GM23248 (cell line): ENCODE measurements around the gene CFAP20. TPM values are rescaled to one million over a fixed set of nuclear protein-coding genes. Genes with fewer than 3 reads are reported as not detected.
A peak's percentile ranks its signal among the peaks of the same experiment; 100 is the strongest.

Experiments used
- DNase-seq: peaks from one replicate; pipeline ENCODE4 v3.0.0-alpha.2; 2015
- H2AFZ ChIP-seq: fragments of 200-600 bp; sonication (generic); 2 replicates; pipeline ENCODE4 v1.6.1; 2016; ENCODE audit warnings: antibody characterized with exemption
- H3F3A ChIP-seq: fragments of 200-600 bp; sonication (generic); 2 replicates; pipeline ENCODE4 v1.6.1; 2016; ENCODE audit warnings: mild to moderate bottlenecking, antibody characterized with exemption, mixed run types; ENCODE audit not compliant: insufficient read depth
- H3K27ac ChIP-seq: fragments of 200-600 bp; sonication (generic); 2 replicates; pipeline ENCODE4 v1.5.1; 2016; ENCODE audit warnings: mild to moderate bottlenecking
- H3K27me3 ChIP-seq: fragments of 200-600 bp; sonication (generic); replicated peaks from 2 replicates; pipeline ENCODE4 v1.6.1; 2016; ENCODE audit warnings: mild to moderate bottlenecking; ENCODE audit not compliant: insufficient read depth
- H3K36me3 ChIP-seq: fragments of 200-600 bp; sonication (generic); 2 replicates; pipeline ENCODE4 v1.6.1; 2016; ENCODE audit warnings: low read depth, mild to moderate bottlenecking
- H3K4me1 ChIP-seq: fragments of 200-600 bp; sonication (generic); 2 replicates; pipeline ENCODE4 v1.6.1; 2016; ENCODE audit warnings: mild to moderate bottlenecking; ENCODE audit not compliant: insufficient read depth
- H3K4me2 ChIP-seq: fragments of 200-600 bp; sonication (generic); one replicate; pipeline ENCODE4 v1.6.1; 2016; ENCODE audit warnings: mild to moderate bottlenecking; ENCODE audit not compliant: unreplicated experiment
- H3K4me3 ChIP-seq: fragments of 200-600 bp; sonication (generic); 2 replicates; pipeline ENCODE4 v1.5.1; 2016; ENCODE audit warnings: mild to moderate bottlenecking
- H3K79me2 ChIP-seq: fragments of 200-600 bp; sonication (generic); 2 replicates; pipeline ENCODE4 v1.6.1; 2016; ENCODE audit warnings: mild to moderate bottlenecking; ENCODE audit not compliant: insufficient read depth
- H3K9ac ChIP-seq: fragments of 200-600 bp; sonication (generic); 2 replicates; pipeline ENCODE4 v1.6.1; 2016; ENCODE audit warnings: mild to moderate bottlenecking
- H3K9me2 ChIP-seq: fragments of 200-600 bp; sonication (generic); 2 replicates; pipeline ENCODE4 v1.6.1; 2016; ENCODE audit warnings: mixed run types, mild to moderate bottlenecking, moderate library complexity; ENCODE audit not compliant: insufficient read depth
- H3K9me3 ChIP-seq: fragments of 200-600 bp; sonication (generic); one replicate; pipeline ENCODE4 v1.6.1; 2017; ENCODE audit warnings: low read depth
- H4K20me1 ChIP-seq: fragments of 200-600 bp; sonication (generic); 2 replicates; pipeline ENCODE4 v1.6.0; 2016; ENCODE audit not compliant: insufficient read depth
- EZH2 ChIP-seq: fragments of 200-600 bp; sonication (generic); IDR thresholded peaks from 2 replicates; pipeline ENCODE4 v1.6.1; 2018; ENCODE audit warnings: antibody characterized with exemption, mild to moderate bottlenecking; ENCODE audit not compliant: insufficient read depth, poor library complexity, severe bottlenecking
- EZH2phosphoT487 ChIP-seq: fragments of 200-600 bp; sonication (generic); IDR thresholded peaks from 2 replicates; pipeline ENCODE4 v1.6.1; 2018; ENCODE audit warnings: antibody characterized with exemption, moderate library complexity, mild to moderate bottlenecking, low read depth; ENCODE audit not compliant: insufficient read depth
- WGBS, 2 experiments: methylation state at CpG; one replicate each; pipeline ENCODE4 v1.1.6; 2015 to 2017; ENCODE audit warnings: low lambda C conversion rate in 2 of 2, low coverage in 1 of 2; ENCODE audit errors: missing lambda C conversion rate in 2 of 2; 5-methylcytosine and 5-hydroxymethylcytosine counted together
- in situ Hi-C: fragments of 300-500 bp; cut with MboI; formaldehyde crosslinking; loops from 2 replicates; pipeline ENCODE4 v1.15.0; 2020
- polyA plus RNA-seq: library from polyadenylated mRNA; unstranded; fragments of >200 nt; fragmentation: Nextera tagmentation; extraction: Ambion mirVana; gene quantifications from 2 replicates; pipeline ENCODE4 v1.2.1, GENCODE V29; 2016
- total RNA-seq: library from RNA; depleted of rRNA; stranded (reverse); fragments of >200 nt; shearing (Covaris generic); gene quantifications from 2 replicates; pipeline ENCODE4 v1.2.3, GENCODE V29; 2014

Gene CFAP20
- total and polyA plus RNA-seq, 2 experiments from 2014 or later, result 49.5 to 77.2 TPM

- no peak overlapping the region for H2AFZ ChIP-seq
- H3K4me1 ChIP-seq, result peaks cover 44% of the 10 kb centered on the region
- peak overlapping the region; percentile 96 for H3K4me2 ChIP-seq
- H3K36me3 ChIP-seq, result no peaks in the 10 kb centered on the region
- H3K79me2 ChIP-seq, result peaks cover 65% of the 10 kb centered on the region
- peak; percentile 85 for DNase-seq
- WGBS, 2 experiments, result 4 to 5% methylated on average over 7 of the region's 7 CpGs
- no peak for TF ChIP-seq EZH2
- TF ChIP-seq EZH2phosphoT487, result no peak
- peaks cover 5% of the 10 kb centered on the region; the same call in 1 of the 2 replicates for H4K20me1 ChIP-seq
- H3K27ac ChIP-seq, result peak overlapping the region; percentile 95
- peak overlapping the region; percentile 95 for H3K9ac ChIP-seq
- no peaks in the 10 kb centered on the region for H3K9me2 ChIP-seq
- H3K27me3 ChIP-seq, result no peaks in the 10 kb centered on the region
- H3K9me3 ChIP-seq, result no peaks in the 10 kb centered on the region
- peaks cover 38% of the 10 kb centered on the region for H3F3A ChIP-seq
- in situ Hi-C loops, result no loop called here
- H3K4me3 ChIP-seq, result peak overlapping the region; percentile 93
Measured at GRCh38 chr16:58127033-58127556, 2.1 kb downstream of the CFAP20 start.

- H3K9ac ChIP-seq, result peak overlapping the region; percentile 95
- peak overlapping the region; percentile 96 for H3K4me2 ChIP-seq
- 7 to 8% methylated on average over 4 of the region's 4 CpGs for WGBS, 2 experiments
- H3K79me2 ChIP-seq, result peaks cover 71% of the 10 kb centered on the region
- H3K27me3 ChIP-seq, result no peaks in the 10 kb centered on the region
- H3K4me1 ChIP-seq, result peaks cover 48% of the 10 kb centered on the region
- no peaks in the 10 kb centered on the region for H3K9me2 ChIP-seq
- H3K27ac ChIP-seq, result peak overlapping the region; percentile 95
- H3K4me3 ChIP-seq, result peak overlapping the region; percentile 93
- H4K20me1 ChIP-seq, result peaks cover 5% of the 10 kb centered on the region; the same call in 1 of the 2 replicates
- no peak overlapping the region for H2AFZ ChIP-seq
- no peak for TF ChIP-seq EZH2phosphoT487
- no peak for TF ChIP-seq EZH2
- no peaks in the 10 kb centered on the region for H3K9me3 ChIP-seq
- peak; percentile 31 for DNase-seq
- in situ Hi-C loops, result no loop called here
- H3K36me3 ChIP-seq, result no peaks in the 10 kb centered on the region
- peaks cover 42% of the 10 kb centered on the region for H3F3A ChIP-seq
Measured at GRCh38 chr16:58126451-58126961, 2.7 kb downstream of the CFAP20 start.

- Histone ChIP-seq H3K9ac (peak overlapping the region; percentile 95), H3K79me2 (peaks cover 77% of the 10 kb centered on the region), H3K27ac (peak overlapping the region; percentile 95), H3K9me2 (no peaks in the 10 kb centered on the region), H3K36me3 (no peaks in the 10 kb centered on the region), H3K27me3 (no peaks in the 10 kb centered on the region), H3K4me2 (peak overlapping the region; percentile 96), H3F3A (peaks cover 48% of the 10 kb centered on the region), H2AFZ (no peak overlapping the region), H3K9me3 (no peaks in the 10 kb centered on the region), H3K4me1 (peaks cover 55% of the 10 kb centered on the region), H3K4me3 (peak overlapping the region; percentile 93), H4K20me1 (peaks cover 5% of the 10 kb centered on the region; the same call in 1 of the 2 replicates)
- in situ Hi-C loops, result no loop called here
- TF ChIP-seq EZH2 (no peak), EZH2phosphoT487 (no peak)
- 58 to 60% methylated on average over 10 of the region's 10 CpGs for WGBS, 2 experiments
- DNase-seq, result peak; percentile 20
Measured at GRCh38 chr16:58125781-58126335, 3.3 kb downstream of the CFAP20 start.

GRCh38 chr16:58125041-58125440 lies 4.1 kb downstream of the CFAP20 start:
- Histone ChIP-seq H3K9me2 (no peaks in the 10 kb centered on the region), H3K27ac (peak overlapping the region; percentile 57; the same call in 1 of the 2 replicates), H3K9me3 (no peaks in the 10 kb centered on the region), H4K20me1 (peaks cover 9% of the 10 kb centered on the region; the same call in 1 of the 2 replicates), H3K27me3 (no peaks in the 10 kb centered on the region), H3K4me3 (no peak overlapping the region), H3K79me2 (peaks cover 86% of the 10 kb centered on the region), H2AFZ (no peak overlapping the region), H3K36me3 (no peaks in the 10 kb centered on the region), H3K4me1 (peaks cover 58% of the 10 kb centered on the region), H3K4me2 (no peak overlapping the region), H3K9ac (no peak overlapping the region), H3F3A (peaks cover 53% of the 10 kb centered on the region)
- peak; percentile 6 for DNase-seq
- WGBS, 2 experiments, result 74 to 79% methylated on average over 4 of the region's 4 CpGs
- in situ Hi-C loops, result no loop called here
- no peak for TF ChIP-seq EZH2
- TF ChIP-seq EZH2phosphoT487, result no peak
